PFSK-1 (cell line): ENCODE data around the gene BCAS3.

Experiments used
- FOXP2 ChIP-seq: optimal IDR thresholded peaks from 2 replicates; pipeline ENCODE3; 2011; ENCODE audit warnings: borderline replicate concordance, control low read depth, inconsistent platforms; ENCODE audit not compliant: insufficient read depth; ENCODE audit errors: extremely low read length, extremely low read depth
- POLR2AphosphoS5 ChIP-seq: IDR thresholded peaks from 2 replicates; pipeline ENCODE4 v1.6.1; 2012; ENCODE audit warnings: low read depth, mild to moderate bottlenecking, control low read depth, low read length, moderate library complexity
- SIN3A ChIP-seq: IDR thresholded peaks from 2 replicates; pipeline ENCODE4 v1.6.1; 2012; ENCODE audit warnings: mild to moderate bottlenecking, low read length, moderate library complexity, borderline replicate concordance; ENCODE audit not compliant: insufficient read depth
- TAF1 ChIP-seq: IDR thresholded peaks from 2 replicates; pipeline ENCODE4 v1.6.1; 2012; ENCODE audit warnings: low read length, control low read depth, borderline replicate concordance; ENCODE audit not compliant: insufficient read depth
- TF ChIP-seq, protein P1 (sequence below), 2 experiments: IDR thresholded peaks; 2 replicates each; pipeline versions ENCODE4 v1.6.1 to v1.8.0; 2011 to 2012; ENCODE audit warnings: low read depth in 2 of 2, low read length in 2 of 2, control low read depth in 1 of 2, inconsistent platforms in 1 of 2, mild to moderate bottlenecking in 1 of 2, moderate library complexity in 1 of 2; ENCODE audit not compliant: insufficient read depth in 1 of 2

BCAS3 gene

DNA sequence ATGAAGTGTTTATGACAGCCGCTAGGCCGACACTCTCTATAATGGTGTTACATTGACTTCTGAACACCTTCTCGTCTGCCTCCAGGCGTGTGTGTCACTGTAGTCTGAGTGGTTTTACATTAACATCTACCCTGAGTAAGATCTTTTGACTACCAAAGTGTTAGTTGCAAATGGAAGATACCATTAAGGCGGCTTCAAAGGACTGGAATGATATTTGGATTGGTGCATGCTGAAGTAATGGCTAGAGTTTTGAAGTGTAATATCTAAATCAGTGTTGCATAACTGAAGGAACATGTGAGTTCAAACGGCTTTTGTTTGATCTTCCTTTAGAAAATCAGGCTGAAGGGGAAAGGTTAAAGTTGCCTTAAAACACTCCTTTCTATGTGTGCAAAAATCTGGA, 52.2 kb downstream of the BCAS3 start:
- TF ChIP-seq FOXP2 (no peak), SIN3A (no peak), POLR2AphosphoS5 (no peak), TAF1 (no peak)
- TF ChIP-seq, protein P1, sequence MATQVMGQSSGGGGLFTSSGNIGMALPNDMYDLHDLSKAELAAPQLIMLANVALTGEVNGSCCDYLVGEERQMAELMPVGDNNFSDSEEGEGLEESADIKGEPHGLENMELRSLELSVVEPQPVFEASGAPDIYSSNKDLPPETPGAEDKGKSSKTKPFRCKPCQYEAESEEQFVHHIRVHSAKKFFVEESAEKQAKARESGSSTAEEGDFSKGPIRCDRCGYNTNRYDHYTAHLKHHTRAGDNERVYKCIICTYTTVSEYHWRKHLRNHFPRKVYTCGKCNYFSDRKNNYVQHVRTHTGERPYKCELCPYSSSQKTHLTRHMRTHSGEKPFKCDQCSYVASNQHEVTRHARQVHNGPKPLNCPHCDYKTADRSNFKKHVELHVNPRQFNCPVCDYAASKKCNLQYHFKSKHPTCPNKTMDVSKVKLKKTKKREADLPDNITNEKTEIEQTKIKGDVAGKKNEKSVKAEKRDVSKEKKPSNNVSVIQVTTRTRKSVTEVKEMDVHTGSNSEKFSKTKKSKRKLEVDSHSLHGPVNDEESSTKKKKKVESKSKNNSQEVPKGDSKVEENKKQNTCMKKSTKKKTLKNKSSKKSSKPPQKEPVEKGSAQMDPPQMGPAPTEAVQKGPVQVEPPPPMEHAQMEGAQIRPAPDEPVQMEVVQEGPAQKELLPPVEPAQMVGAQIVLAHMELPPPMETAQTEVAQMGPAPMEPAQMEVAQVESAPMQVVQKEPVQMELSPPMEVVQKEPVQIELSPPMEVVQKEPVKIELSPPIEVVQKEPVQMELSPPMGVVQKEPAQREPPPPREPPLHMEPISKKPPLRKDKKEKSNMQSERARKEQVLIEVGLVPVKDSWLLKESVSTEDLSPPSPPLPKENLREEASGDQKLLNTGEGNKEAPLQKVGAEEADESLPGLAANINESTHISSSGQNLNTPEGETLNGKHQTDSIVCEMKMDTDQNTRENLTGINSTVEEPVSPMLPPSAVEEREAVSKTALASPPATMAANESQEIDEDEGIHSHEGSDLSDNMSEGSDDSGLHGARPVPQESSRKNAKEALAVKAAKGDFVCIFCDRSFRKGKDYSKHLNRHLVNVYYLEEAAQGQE (IDR thresholded peaks at IDR 0.05; ENCODE audit: insufficient read depth in 1 of 2, low read depth in 2 of 2, low read length in 2 of 2) = no peak

DNA sequence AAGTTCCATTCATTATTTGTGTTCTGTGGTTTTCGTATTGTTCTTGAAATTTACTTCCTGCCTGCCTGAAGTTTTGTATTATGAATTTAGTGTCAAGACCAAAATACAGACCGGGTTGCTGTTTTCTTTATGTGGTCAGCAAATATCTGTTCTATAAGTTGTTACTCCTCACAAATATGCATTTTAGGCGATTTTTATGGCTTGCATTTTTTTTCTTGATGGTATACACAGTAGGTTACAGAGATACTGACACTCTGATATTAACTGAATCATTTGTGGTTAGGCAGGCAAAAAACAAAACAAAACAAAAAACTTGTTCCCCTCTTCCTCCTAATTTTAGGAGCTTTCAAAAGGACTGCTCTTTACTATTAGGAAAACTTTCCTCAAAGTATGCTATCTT, 52.6 kb downstream of the BCAS3 start:
- TF ChIP-seq SIN3A (no peak), POLR2AphosphoS5 (no peak), TAF1 (no peak), FOXP2 (no peak)
- TF ChIP-seq, protein P1 (IDR thresholded peaks at IDR 0.05; ENCODE audit: insufficient read depth in 1 of 2, low read depth in 2 of 2, low read length in 2 of 2) = no peak

GRCh38 chr17:60738287-60738686, 60.6 kb downstream of the BCAS3 start:
- TF ChIP-seq, protein P1 (IDR thresholded peaks at IDR 0.05; ENCODE audit: insufficient read depth in 1 of 2, low read depth in 2 of 2, low read length in 2 of 2) = no peak
- no peak for TF ChIP-seq FOXP2
- no peak for TF ChIP-seq SIN3A
- no peak for TF ChIP-seq TAF1
- no peak for TF ChIP-seq POLR2AphosphoS5

- TF ChIP-seq FOXP2 (no peak), TAF1 (no peak), SIN3A (no peak), POLR2AphosphoS5 (no peak)
- TF ChIP-seq, protein P1 (IDR thresholded peaks at IDR 0.05; ENCODE audit: insufficient read depth in 1 of 2, low read depth in 2 of 2, low read length in 2 of 2) = no peak
These were observed 62.9 kb downstream of the BCAS3 start for GRCh38 chr17:60740584-60740983.

DNA sequence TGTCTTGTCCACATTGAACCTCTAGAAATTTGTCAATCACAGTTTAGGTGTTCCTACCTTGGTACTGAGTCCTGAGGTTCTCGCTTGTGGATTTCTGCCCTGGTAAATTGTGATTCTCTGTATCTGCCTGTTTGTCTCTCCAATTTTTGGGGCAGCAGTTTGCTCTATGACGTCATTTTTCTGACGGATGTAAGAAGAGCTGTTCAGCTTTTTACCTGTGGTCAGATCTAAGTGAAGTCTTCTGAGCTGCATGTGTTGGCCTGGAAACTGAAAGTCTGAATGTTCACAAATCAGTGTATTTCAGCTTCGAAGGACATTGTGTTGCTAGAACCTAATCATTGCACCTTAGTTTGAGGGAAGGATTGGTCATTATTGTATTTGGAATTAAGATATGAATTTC, 63.4 kb downstream of the BCAS3 start:
- TF ChIP-seq, protein P1 (IDR thresholded peaks at IDR 0.05; ENCODE audit: insufficient read depth in 1 of 2, low read depth in 2 of 2, low read length in 2 of 2) = no peak
- no peak for TF ChIP-seq POLR2AphosphoS5
- no peak for TF ChIP-seq SIN3A
- no peak for TF ChIP-seq TAF1
- TF ChIP-seq FOXP2 = no peak
